NCI-H146 treated with DMSO at 0.1 percent for 48 hours (cell line): ENCODE data around the gene KANK4.

ENCODE experiments used
- DNase-seq: peaks from one replicate; lab custom pipeline; 2025; ENCODE audit not compliant: unreplicated experiment; lab: John Stamatoyannopoulos, UW

The KANK4 gene

GRCh38 chr1:62307895-62308492, 11.2 kb downstream of the KANK4 start:
- DNase-seq = no peak

DNA sequence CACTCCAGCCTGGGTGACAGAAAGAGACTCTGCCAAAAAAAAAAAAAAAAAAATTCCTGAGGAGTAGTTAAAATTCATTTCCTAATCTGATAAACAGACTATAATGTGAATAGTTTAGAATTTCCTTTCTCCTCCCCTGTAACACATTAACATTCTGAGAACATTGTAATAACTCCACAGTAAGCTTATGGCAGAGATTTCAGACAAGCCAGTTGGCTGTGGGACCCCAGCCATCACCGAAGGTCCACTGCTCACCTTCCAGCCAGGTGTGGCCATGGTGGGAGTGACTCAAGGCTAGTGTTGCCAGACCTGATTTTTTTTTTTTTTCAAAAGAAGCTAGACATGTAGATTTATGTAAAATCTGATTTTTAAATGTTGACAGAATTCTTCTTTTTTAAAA, 11.8 kb downstream of the KANK4 start:
- DNase-seq = no peak

- no peak for DNase-seq
These were observed 13.2 kb downstream of the KANK4 start for GRCh38 chr1:62306065-62306464.

DNA sequence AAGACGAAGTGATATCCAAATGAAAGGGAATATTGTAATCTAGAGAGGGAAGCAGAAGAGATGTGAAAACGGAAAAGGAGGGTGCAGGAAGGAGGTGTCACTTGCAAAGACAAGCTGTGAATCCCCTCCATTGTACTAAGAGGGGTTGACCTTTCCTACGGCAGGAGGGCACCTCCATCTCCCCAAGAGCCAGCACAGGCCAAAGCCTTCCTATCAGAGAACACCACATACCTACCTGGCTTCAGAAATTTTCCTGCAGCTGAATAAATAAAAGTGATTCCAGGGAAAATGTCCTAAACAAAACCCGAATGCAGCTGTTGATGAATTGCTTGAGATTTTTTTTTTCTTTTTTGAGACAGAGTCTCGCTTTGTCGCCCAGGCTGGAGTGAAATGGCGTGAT, 14.3 kb downstream of the KANK4 start:
- peak; percentile 43 for DNase-seq

DNA sequence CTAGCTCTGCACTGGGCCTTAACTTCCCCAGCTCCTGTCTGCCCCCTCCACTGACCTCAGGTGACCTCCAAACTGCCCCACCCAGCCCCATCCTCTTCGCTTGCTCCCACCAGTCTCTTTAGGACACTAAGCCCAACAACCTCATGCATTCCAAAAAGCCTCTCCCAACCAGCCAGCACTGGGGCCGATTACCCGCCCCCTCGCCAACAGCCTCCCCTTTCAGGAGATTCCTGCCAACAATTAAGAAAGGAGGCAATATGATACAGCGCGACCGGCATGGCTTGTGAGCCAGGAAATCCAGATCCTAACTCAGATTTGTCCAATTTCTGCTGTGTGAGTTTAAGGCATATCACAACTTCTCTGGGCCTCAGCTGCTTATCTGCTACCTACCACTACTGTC, 14.7 kb downstream of the KANK4 start:
- DNase-seq = no peak

DNA sequence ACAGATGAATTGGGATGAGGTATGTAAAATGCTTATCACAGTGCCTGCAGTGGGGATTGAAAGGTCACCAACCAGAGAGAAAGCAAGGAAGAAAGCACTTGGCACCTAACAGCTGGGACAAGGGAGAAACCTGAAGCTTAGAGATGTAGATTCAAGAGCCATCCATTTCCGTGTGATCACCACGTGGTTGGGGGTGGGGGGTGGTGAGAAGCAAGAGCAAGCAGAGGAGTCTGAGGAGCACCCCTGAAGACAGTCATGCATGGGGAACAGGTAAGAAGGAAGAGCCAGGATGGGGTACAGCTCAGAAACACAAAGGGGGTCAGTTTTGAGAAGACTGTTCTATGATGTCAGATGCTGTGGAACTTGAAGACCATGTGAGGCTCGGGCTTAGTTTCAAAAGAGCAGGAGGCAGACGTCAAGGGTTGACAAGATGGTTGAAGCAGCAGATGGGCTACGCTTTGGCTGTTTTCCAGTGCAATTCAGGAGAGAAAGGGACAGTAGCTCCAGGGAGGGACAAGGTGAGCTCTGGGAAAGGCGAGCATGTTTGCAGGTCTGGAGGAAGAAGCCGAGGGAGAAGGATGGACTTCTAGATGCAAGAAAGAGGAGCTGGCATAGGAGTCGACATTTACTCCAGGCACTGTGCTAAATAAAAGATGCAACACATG, 17.4 kb downstream of the KANK4 start:
- no peak for DNase-seq

GRCh38 chr1:62299426-62300200, 19.6 kb downstream of the KANK4 start:
- DNase-seq = no peak

GRCh38 chr1:62295921-62296491, 23.2 kb downstream of the KANK4 start:
- DNase-seq = no peak

- peak; percentile 34 for DNase-seq
These were observed 25.0 kb downstream of the KANK4 start for GRCh38 chr1:62294261-62294660.

DNA sequence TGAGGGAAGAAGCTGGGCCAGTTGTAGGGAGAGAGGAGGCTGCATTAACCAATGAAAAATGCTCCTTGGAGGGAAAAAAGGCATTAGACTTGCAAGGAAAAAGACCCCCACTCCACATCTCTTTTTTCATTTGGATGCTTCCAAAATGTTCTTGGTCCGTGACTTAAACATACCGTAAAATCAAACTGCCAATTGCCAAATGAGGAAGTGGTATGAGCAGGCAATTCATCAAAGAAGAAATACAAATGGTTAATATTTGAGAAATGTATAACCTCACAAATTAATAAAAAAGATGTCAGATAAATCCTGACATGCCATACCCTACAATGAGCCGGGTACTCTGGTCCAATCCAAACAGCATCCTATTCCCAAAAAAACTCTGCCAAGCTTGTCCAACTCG, 30.6 kb downstream of the KANK4 start:
- DNase-seq = no peak

DNA sequence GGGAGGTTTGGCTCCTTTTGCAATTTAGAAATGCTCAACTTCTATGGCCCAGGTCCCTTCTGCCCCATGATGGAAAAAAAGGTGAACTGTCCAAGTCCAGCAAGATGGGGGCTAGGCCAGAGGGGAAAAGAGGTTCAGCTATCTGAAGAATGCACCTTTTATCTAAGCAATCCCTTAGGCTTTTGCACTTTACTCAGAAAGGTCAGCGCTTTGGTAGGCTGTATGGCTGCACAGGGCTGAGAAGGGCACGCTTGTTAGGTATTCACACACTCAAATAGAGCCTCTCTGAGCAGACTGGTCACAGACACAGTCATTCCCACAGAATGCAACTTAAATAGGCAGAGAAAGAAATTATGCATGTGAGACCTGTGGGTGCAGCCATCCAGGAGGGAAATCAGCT, 31.0 kb downstream of the KANK4 start:
- DNase-seq = no peak

DNA sequence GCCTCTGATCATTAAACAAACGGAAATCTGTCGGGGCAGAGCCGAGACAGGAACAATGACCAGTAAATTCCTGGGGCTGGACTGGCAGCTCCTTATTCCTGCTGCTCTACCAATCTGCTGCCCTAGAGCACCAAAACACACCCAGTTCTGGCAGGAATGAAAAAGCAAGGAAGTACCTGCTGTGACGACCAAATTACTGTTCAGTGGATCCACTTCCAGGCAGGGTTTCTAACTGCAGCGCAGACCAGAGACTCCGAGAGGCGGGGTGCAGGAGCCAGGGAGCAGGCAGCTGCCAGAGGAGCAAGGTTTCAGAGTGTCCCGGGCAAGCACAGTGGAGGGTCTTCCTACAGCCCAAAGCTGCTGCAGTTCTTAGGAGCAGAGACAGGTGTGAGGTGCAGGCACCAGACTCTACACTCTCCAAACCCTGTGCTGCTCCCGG, 32.4 kb downstream of the KANK4 start:
- DNase-seq = peak; percentile 69

- DNase-seq = no peak
These were observed 33.0 kb downstream of the KANK4 start for GRCh38 chr1:62285984-62286785.

DNA sequence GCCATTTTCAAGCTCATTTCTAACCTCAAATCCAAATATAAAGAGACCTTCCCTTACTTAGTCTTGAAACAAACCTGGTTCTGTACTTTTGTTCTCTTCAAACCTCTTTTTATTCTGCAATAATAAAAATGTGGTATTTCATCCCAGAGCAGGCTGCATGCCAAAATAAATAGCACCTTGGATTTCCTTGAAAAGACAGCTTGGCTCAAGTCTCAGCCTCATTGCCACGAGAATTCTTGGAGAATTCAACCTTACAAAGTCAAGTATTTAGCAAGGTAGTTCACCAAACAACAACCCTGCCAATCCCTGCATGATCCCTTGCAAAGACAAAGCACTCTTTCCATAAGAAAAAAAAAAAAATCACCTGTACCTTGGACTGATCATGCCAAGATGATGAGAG, 33.8 kb downstream of the KANK4 start:
- DNase-seq = no peak

- DNase-seq = no peak
These were observed 35.2 kb downstream of the KANK4 start for GRCh38 chr1:62283986-62284385.

DNA sequence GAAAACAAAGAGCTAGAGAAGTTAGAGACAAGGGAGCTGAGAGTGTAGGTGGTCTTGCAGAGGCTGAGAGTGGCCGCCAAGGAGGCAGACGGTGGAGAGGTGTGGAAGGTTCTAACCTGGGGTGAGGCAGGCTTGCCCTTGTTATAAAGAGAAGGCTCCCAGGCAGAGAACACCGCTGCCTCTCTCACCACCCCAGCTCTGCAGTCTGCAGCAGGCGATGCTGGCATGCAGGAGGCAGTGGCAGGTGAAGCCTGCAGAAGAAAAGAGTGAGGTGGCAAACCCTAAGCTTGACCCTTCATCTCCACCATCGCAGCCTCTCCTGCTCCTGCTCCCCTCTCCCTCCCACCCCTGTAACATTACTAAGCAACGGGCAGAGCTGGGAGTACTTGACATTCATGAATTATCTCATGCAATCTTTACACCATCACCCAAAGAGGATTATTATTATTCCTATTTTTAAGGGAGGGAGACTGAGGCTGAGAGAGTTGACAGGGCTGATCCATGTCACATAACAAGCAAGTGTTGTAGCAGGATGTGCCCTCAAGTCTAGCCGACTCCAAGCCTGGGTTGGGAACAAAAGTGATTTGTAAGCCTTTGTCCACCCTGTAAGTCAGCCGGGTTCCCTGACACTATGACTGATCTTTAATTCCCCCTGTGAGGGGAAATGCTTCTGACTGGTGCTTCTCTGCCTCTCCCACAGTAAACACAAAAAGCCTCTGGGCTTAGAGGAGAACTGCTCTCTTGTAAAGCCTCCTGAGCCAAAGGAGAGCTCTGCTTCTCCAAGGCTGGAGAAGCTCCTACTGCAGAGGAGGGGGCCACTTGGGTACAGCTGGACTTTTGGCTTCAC, 36.1 kb downstream of the KANK4 start:
- DNase-seq = no peak

- DNase-seq = no peak
These were observed 37.2 kb downstream of the KANK4 start for GRCh38 chr1:62281922-62282555.

DNA sequence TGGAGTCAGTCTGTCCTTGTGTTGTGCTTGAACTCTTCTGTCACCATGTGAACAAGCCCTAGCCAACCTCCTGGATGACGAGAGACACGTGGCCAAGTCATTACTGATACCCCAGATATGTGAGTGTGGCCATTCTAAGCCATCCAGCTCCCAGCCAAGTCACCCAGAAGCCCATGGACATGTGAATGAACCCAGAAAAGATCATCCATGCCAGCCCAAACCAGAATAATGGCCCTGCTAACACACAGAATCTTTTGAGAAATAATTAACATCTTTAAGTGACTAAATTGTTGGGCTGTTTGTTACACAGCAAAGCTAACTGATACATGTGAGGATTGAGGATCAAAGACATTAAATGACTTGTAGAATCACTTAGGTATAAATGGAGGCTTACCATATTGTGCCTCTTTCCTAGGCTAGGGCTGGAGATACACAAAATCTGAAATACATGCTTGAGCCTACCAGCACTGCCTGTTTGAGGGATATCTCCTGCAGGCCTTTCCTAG, 38.2 kb downstream of the KANK4 start:
- DNase-seq = no peak

GRCh38 chr1:62280150-62280549, 39.1 kb downstream of the KANK4 start:
- no peak for DNase-seq

DNA sequence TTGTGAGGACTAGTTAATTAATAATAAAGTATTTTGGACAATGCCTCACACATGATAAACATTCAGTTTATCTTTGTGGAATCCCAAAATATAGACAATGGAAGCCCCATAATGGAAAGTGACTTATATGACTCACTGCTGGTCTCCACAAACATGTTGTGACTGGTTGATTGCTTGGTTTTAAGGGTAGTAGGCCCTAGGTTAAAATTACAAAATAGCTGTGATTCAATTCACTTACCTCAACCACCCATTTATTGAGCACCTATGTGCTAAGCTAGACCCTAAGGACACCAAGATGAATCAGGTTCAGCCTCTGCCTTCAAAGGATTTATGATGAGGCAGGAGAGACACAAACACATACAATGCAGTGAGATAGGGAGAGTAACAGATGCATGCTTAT, 42.4 kb downstream of the KANK4 start:
- DNase-seq = no peak
